CD14-positive monocyte (primary cell): ENCODE measurements around the gene NDUFV3. TPM values are rescaled to one million over a fixed set of nuclear protein-coding genes. Genes with fewer than 3 reads are reported as not detected.
A peak's percentile ranks its signal among the peaks of the same experiment; 100 is the strongest.

Experiments used
- DNase-seq, 3 donors: peaks; one replicate each; pipeline ENCODE4 v3.0.0-alpha.2; 2011 to 2022
- H2AFZ ChIP-seq: 2 replicates; pipeline ENCODE4 v1.6.0; 2012; ENCODE audit warnings: mild to moderate bottlenecking, low read depth, low read length, inconsistent platforms; ENCODE audit not compliant: insufficient read depth, poor library complexity, severe bottlenecking
- H3K27ac ChIP-seq, 2 donors: 1 replicate in 1 of 2; 2 replicates in 1 of 2; pipeline ENCODE4 v1.5.1; 2012 to 2013; ENCODE audit warnings: low read length in 2 of 2, control low read depth in 1 of 2, inconsistent platforms in 1 of 2, low read depth in 1 of 2, mild to moderate bottlenecking in 1 of 2
- H3K27me3 ChIP-seq, 2 donors: one replicate each; pipeline versions ENCODE4 v1.6.0 to v1.6.1; 2011 to 2013; ENCODE audit warnings: low read length in 2 of 2; ENCODE audit not compliant: control insufficient read depth in 2 of 2, insufficient read depth in 2 of 2
- H3K36me3 ChIP-seq, 2 donors: replicated peaks in 1 of 2; 1 replicate in 1 of 2; 2 replicates in 1 of 2; pipeline versions ENCODE4 v1.5.1 to v1.6.1; 2012 to 2013; ENCODE audit warnings: low read length in 2 of 2, control low read depth in 1 of 2, inconsistent platforms in 1 of 2, mild to moderate bottlenecking in 1 of 2; ENCODE audit not compliant: insufficient read depth in 2 of 2, control insufficient read depth in 1 of 2
- H3K4me1 ChIP-seq, 2 donors: 1 replicate in 1 of 2; 2 replicates in 1 of 2; pipeline versions ENCODE4 v1.5.1 to v1.6.1; 2012 to 2013; ENCODE audit warnings: low read length in 2 of 2, control low read depth in 1 of 2, inconsistent platforms in 1 of 2, mild to moderate bottlenecking in 1 of 2, moderate library complexity in 1 of 2; ENCODE audit not compliant: insufficient read depth in 2 of 2, control insufficient read depth in 1 of 2
- H3K4me2 ChIP-seq: replicated peaks from 2 replicates; pipeline ENCODE3; 2012; ENCODE audit warnings: low read length, moderate library complexity, mild to moderate bottlenecking; ENCODE audit not compliant: poor library complexity, severe bottlenecking; ENCODE audit errors: extremely low read depth
- H3K4me3 ChIP-seq, 3 experiments: fragments of 200-600 bp in 1 of 3; sonication (generic) in 1 of 3; replicated peaks in 1 of 3; 1 replicate in 2 of 3; 2 replicates in 1 of 3; pipeline ENCODE4 v1.5.1; 2011 to 2013; ENCODE audit warnings: low read length in 3 of 3, mild to moderate bottlenecking in 3 of 3, control low read depth in 2 of 3, low read depth in 2 of 3, inconsistent platforms in 1 of 3, moderate library complexity in 1 of 3
- H3K79me2 ChIP-seq: 2 replicates; pipeline ENCODE4 v1.6.0; 2012; ENCODE audit warnings: mild to moderate bottlenecking, control low read depth, inconsistent platforms, low read length, moderate library complexity; ENCODE audit not compliant: insufficient read depth
- H3K9ac ChIP-seq: 2 replicates; pipeline ENCODE4 v1.6.0; 2017; ENCODE audit warnings: low read length, mild to moderate bottlenecking; ENCODE audit not compliant: insufficient read depth, poor library complexity, severe bottlenecking
- H3K9me3 ChIP-seq, 2 donors: replicated peaks in 1 of 2; 1 replicate in 1 of 2; 2 replicates in 1 of 2; pipeline versions ENCODE4 v1.5.1 to v1.6.1; 2012 to 2013; ENCODE audit warnings: low read length in 2 of 2, control low read depth in 1 of 2; ENCODE audit not compliant: control insufficient read depth in 1 of 2, insufficient read depth in 1 of 2
- H4K20me1 ChIP-seq: 2 replicates; pipeline ENCODE4 v1.6.0; 2012; ENCODE audit warnings: mild to moderate bottlenecking, low read length, control low read depth, moderate library complexity; ENCODE audit not compliant: insufficient read depth
- H3K27ac Mint-ChIP-seq, 7 donors: one replicate each; pipeline ENCODE4 v1.8.0; 2020; ENCODE audit warnings: mild to moderate bottlenecking in 7 of 7, mixed read lengths in 7 of 7, moderate library complexity in 6 of 7, inconsistent platforms in 2 of 7
- H3K27me3 Mint-ChIP-seq, 3 donors: one replicate each; pipeline ENCODE4 v1.8.0; 2021 to 2022; ENCODE audit warnings: low read depth in 3 of 3, mild to moderate bottlenecking in 3 of 3, mixed read lengths in 3 of 3, moderate library complexity in 3 of 3, inconsistent platforms in 1 of 3
- H3K36me3 Mint-ChIP-seq, 2 donors: one replicate each; pipeline ENCODE4 v1.8.0; 2020; ENCODE audit warnings: mixed read lengths in 2 of 2, inconsistent platforms in 1 of 2, mild to moderate bottlenecking in 1 of 2
- H3K4me1 Mint-ChIP-seq: one replicate; pipeline ENCODE4 v1.8.0; 2020; ENCODE audit warnings: mild to moderate bottlenecking, mixed read lengths
- H3K4me3 Mint-ChIP-seq, 2 donors: one replicate each; pipeline ENCODE4 v1.8.0; 2020; ENCODE audit warnings: mild to moderate bottlenecking in 2 of 2, mixed read lengths in 2 of 2, moderate library complexity in 1 of 2
- H3K9me3 Mint-ChIP-seq, 7 donors: one replicate each; pipeline ENCODE4 v1.8.0; 2020 to 2022; ENCODE audit warnings: mixed read lengths in 7 of 7, mild to moderate bottlenecking in 6 of 7, moderate library complexity in 6 of 7, inconsistent platforms in 2 of 7
- WGBS: methylation state at CpG from one replicate; pipeline ENCODE4 v1.1.5; 2013; ENCODE audit warnings: missing lambda C conversion rate; ENCODE audit not compliant: insufficient coverage; 5-methylcytosine and 5-hydroxymethylcytosine counted together
- intact Hi-C, 2 donors: fragments of 100-400 bp; cut with micrococcal nuclease; formaldehyde crosslinking; loops; one replicate each; pipeline versions ENCODE4 v1.15.0 to v1.15.1; 2023
- polyA plus RNA-seq, 3 donors: library from polyadenylated mRNA; depleted of rRNA in 1 of 3; unstranded in 2 of 3; stranded (reverse) in 1 of 3; fragments of 300-500 nt in 2 of 3; fragments of >200 nt in 1 of 3; fragmentation: Illumina TruSeq in 2 of 3; gene quantifications; 1 replicate in 2 of 3; 2 replicates in 1 of 3; pipeline ENCODE4 v1.2.3, GENCODE V29; 2012 to 2021
- TF ChIP-seq, protein P1 (sequence below): fragments of 200-600 bp; IDR thresholded peaks from one replicate; pipeline ENCODE4 v1.8.0; 2022; ENCODE audit warnings: antibody characterized with exemption, mild to moderate bottlenecking

NDUFV3 gene
- polyA plus RNA-seq, 3 donors: 18.2 to 35.5 (median 28.0) TPM

DNA sequence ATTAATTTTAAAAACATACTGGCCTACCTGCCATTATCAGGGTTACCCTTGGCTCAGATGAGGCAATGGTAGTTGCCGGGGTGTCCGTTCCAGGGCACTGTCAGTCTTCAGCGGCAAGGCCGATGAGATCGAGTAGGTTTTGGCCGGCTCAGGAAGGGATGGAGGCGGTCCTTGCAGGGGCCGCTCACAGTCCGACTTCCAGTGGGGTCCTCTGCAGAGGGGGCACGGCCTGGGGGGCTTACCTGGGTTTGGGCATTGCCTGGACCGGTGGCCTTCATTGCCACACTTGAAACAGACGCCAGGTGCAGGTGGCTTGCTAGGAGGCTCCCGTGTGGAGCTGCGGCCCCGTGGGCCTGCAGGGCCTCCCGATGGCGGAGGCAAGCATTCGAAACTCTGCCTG lies 29.8 kb downstream of the NDUFV3 start:
- H2AFZ ChIP-seq: no peak overlapping the region
- Mint-ChIP-seq H3K36me3 (no peaks in the 10 kb centered on the region), H3K27me3 (no peaks in the 10 kb centered on the region), H3K9me3 (no peaks in the 10 kb centered on the region), H3K4me1 (peaks cover 13% of the 10 kb centered on the region), H3K27ac (peak overlapping the region in 1 of 7 donors; percentile 14), H3K4me3 (no peak overlapping the region)
- H3K27ac ChIP-seq: no peak overlapping the region
- H3K79me2 ChIP-seq: no peaks in the 10 kb centered on the region
- H3K27me3 ChIP-seq: no peaks in the 10 kb centered on the region
- DNase-seq: no peak
- TF ChIP-seq, protein P1, sequence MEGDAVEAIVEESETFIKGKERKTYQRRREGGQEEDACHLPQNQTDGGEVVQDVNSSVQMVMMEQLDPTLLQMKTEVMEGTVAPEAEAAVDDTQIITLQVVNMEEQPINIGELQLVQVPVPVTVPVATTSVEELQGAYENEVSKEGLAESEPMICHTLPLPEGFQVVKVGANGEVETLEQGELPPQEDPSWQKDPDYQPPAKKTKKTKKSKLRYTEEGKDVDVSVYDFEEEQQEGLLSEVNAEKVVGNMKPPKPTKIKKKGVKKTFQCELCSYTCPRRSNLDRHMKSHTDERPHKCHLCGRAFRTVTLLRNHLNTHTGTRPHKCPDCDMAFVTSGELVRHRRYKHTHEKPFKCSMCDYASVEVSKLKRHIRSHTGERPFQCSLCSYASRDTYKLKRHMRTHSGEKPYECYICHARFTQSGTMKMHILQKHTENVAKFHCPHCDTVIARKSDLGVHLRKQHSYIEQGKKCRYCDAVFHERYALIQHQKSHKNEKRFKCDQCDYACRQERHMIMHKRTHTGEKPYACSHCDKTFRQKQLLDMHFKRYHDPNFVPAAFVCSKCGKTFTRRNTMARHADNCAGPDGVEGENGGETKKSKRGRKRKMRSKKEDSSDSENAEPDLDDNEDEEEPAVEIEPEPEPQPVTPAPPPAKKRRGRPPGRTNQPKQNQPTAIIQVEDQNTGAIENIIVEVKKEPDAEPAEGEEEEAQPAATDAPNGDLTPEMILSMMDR: no peak
- intact Hi-C loops: loop anchor here in 1 of 2 donors (10.0 kb wide), 1 partner anchor 722 kb away; no protein-coding TSS in a partner anchor
- H3K36me3 ChIP-seq: no peaks in the 10 kb centered on the region
- 99% methylated on average over 12 of the region's 18 CpGs for WGBS
- no peaks in the 10 kb centered on the region for H4K20me1 ChIP-seq
- H3K4me2 ChIP-seq: no peak overlapping the region
- H3K4me3 ChIP-seq: no peak overlapping the region
- H3K9ac ChIP-seq: no peak overlapping the region
- no peaks in the 10 kb centered on the region for H3K9me3 ChIP-seq
- H3K4me1 ChIP-seq: peaks cover 7 to 9% of the 10 kb centered on the region in 2 donors

DNA sequence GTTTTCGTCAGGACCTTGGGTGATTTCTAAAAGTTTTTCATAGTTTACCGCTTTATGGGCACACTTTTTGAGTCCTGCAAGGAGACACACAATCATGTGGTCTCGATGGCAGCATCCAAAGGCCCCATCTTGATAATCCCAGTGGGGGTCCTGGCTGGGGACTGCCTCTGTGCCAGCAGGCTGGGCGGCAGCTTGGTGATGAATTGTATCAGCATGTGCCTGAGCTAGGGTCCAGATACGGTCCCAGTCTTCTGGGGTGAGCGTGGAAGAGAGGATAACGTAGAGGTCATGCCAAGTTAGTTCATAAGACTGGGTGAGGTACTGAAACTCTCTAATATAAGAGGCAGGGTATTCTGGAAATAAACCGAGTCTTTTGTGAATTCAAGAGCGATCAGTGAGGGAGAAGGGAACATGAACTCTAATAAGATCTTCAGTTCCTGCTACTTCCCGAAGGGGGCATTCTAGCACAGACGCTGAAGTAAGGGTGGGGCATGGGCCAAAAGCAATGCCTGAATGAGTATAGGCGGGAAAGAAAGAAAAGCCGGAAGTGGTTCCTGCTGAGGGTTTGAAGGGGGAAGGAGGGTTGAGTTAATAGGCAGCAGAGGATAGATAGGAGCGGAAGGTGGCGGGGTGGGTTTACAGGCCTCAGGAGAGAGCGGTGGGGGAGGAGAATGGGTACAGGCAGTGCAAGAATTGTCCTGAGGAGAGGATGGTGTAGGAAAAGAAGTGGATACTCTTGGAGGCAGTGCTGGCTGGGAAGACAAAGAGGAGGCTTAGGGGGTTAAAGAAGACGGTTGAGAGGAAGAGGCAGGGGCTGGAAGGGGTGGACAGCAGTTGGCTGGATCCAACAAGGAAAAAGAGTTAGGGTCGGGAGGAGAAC lies 30.7 kb downstream of the NDUFV3 start:
- Mint-ChIP-seq H3K9me3 (no peaks in the 10 kb centered on the region), H3K27me3 (no peaks in the 10 kb centered on the region), H3K4me1 (peaks cover 13% of the 10 kb centered on the region), H3K36me3 (no peaks in the 10 kb centered on the region), H3K4me3 (peak overlapping the region; percentile 47 to 74), H3K27ac (peak overlapping the region in 1 of 7 donors; percentile 4)
- Histone ChIP-seq H3K4me2 (peak overlapping the region; percentile 37), H3K79me2 (no peaks in the 10 kb centered on the region), H3K9ac (no peak overlapping the region), H3K27ac (no peak overlapping the region), H3K36me3 (no peaks in the 10 kb centered on the region), H3K4me1 (peaks cover 7 to 9% of the 10 kb centered on the region in 2 donors), H4K20me1 (no peaks in the 10 kb centered on the region), H2AFZ (no peak overlapping the region), H3K9me3 (no peaks in the 10 kb centered on the region), H3K27me3 (no peaks in the 10 kb centered on the region), H3K4me3 (no peak overlapping the region)
- intact Hi-C loops: loop anchor here in 1 of 2 donors (10.0 kb wide), 1 partner anchor 721 kb away; no protein-coding TSS in a partner anchor
- peak; percentile 40 to 63 (median 62) for DNase-seq
- 29% methylated on average over 17 of the region's 18 CpGs for WGBS
- TF ChIP-seq, protein P1: peak; percentile 70
